NCI-H748 treated with DMSO at 0.1 percent for 48 hours (cell line): ENCODE results near the gene MRO.
A peak's percentile ranks its signal among the peaks of the same experiment; 100 is the strongest.
"Not testable (repeated sequence)": the region's sequence is repeated elsewhere in the genome, so short reads cannot be mapped to it uniquely, and the experiment has no call there.

ENCODE experiments used
- DNase-seq: peaks from one replicate; lab custom pipeline; 2025; lab: John Stamatoyannopoulos, UW

MRO gene

DNA sequence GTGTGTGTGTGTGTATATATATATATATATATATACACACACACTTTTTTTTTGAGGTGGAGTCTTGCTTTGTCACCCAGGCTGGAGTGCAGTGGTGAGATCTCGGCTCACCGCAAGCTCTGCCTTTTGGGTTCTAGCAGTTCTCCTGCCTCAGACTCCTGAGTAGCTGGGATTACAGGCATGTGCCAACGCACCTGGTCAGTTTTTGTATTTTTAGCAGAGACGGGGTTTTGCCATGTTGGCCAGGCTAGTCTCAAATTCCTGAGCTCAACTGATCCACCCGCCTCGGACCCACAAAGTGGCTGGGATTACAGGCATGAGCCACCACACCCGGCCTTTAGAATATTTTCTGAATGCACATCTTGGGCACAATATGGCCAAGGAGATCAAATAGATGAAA is 13.7 kb upstream of the MRO start:
- DNase-seq: not testable (repeated sequence)

- no peak for DNase-seq
These were observed 12.9 kb upstream of the MRO start for GRCh38 chr18:50832754-50833153.

DNA sequence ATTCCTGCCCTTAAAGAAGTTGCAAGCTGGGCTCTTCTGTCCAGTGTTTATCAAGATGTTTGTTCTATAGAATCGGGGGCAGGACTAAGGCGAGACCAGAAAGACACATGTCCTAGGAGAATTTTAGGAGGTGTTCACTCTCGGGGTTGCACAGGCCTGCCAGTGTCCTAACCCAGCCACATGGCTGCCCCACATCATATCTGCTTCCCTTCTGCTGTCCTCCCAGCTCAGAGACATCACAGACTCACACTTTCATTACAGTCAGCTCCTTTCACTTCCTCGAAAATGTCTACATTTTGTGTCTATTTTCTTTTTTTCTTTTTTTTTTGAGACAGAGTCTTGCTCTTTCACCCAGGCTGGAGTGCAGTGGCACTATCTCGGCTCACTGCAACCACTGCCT is 10.7 kb upstream of the MRO start:
- no peak for DNase-seq

GRCh38 chr18:50829644-50830043 is 9.8 kb upstream of the MRO start:
- no peak for DNase-seq

DNA sequence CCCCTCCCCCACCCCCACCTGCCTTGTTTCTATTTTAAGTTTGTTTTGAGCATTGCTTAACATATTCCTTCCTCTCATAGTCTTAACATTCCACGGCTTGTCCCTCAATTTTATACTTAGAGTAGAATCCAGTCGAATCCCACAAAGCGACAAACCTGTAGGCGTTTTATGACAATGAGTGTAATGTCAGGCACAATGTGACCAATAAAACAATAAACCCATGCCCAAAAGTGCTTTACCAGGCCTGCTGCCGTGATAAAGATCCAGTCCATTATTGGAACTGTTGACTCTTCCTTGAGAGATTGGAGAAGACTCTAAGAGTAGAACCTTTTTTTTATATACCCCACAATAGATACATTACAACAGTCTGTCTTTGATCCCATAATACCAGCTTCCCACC is 6.2 kb upstream of the MRO start:
- DNase-seq: no peak

GRCh38 chr18:50825621-50826020 is 5.8 kb upstream of the MRO start:
- no peak for DNase-seq

GRCh38 chr18:50822756-50823155 is 2.9 kb upstream of the MRO start:
- no peak for DNase-seq

GRCh38 chr18:50820901-50821520 is 1.2 kb upstream of the MRO start:
- DNase-seq: no peak

DNA sequence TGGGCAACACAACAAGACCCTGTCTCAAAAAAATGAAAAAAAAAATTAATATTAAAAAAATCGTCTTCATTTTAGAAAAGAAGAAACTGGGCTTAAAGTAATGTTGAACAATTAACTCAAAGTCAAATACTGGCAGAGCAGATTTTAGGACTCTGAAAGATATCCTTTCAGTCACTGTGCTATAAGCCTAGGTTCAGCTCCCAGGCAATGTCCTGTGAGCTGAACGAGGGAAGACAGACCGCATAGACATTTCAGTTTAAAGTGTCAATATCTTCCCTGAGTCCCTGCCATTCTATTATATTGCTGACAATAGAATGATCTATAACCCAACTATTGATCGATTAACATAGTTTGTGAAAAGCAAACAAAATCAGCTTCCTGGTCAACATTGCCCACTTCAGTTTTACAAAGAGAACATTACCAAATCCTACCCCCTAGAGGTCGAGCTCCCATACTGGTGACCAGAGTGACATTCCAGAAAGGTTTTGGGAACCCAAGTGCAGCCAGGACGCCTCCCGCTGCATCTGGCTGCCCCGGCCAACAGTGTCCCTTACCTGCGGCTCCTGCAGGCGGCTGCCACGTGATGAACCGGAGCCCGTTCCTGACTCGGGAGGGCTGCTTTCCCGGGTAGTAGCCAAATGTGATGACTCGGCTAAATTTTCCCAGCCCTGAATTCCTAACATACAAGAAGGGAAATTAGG is 639 bp downstream of the MRO start:
- peak; percentile 22 for DNase-seq

DNA sequence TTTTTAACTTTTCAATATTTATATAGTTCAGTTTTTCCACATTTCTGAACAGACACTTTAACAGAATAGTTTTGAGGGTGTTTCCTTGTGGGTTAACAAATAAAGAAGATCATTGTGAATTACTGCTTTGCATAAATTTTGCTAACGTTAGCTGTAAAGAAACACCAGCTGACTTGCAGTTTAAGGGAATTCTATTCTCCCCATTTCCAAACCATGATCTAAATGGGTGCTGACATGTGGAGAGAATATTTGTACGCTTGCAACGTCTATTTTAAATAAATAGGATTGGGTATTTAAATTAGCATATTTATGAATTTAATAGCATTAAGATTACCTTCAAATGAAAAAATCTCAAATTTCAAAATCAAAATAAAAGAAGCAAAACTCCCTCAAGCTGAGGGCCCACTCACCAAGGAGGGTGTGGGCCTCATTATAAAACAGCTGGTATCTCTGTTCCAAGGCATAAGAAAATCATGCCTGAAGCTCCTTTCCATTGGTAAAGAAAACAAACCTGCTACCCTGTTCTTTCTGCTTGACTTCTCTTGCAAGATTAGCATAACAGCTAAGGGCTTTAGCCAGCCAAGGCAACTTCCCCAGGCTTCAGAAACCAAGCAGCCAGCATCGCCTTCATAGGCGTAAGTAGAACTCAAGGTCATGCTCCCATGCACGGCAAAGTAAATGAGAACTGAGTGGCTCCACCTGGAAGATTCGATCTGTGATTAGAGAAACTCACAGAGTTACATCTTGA is 3.2 kb downstream of the MRO start:
- no peak for DNase-seq

DNA sequence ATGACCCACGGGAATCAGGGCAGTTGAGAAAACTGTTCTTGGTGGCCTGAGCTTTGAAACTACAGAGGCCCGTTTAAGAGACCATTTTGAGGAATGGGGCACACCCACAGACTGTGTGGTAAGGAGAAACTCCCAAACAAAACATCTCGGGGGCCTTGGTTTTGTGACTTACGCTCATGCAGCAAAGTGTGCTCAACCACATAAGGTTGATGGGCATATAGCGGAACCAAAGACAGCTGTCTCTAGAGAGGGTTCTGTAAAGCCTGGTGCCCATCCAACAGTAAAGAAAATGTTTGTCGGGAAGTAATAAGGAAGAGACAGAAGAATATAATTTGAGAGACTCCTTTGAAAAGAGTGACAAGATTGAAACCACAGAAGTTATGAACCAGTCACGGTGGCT is 5.4 kb downstream of the MRO start:
- DNase-seq: no peak

DNA sequence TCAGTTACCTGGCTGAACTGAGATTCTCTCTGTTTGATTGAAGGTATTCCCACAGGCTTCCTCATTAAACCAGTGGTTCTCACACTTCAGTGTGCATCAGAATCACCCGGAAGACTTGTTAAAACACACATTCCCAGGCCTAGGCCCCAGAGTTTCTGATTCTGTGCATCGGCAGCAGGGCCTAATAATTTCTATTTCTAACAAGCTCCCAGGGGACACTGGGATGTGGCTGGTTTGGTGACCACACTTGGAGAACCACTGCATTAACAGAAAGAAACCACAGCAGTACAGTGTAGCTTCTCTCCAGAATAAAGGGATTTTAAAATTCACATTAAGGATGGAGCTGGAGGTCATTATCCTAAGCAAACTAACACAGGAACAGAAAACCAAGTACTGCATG is 6.5 kb downstream of the MRO start:
- no peak for DNase-seq

DNA sequence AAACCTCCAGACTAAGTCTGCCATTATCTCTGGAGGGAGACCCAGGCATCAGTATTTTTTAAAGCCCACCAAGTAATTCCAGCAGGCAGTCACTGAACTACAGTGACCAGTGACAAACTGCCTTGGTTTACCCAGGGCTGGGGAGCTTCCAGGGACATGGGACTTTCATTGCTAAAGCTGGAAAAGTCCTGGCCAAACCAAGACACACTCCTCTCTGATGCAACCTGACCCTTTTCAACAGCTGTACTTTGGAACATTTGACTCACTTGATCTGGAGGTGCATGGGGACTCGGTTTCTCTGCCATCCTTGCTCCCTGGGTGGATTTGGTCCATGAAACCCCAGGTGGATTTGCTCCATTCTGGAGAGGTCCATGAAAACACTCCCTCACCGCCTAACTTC is 7.0 kb downstream of the MRO start:
- no peak for DNase-seq

DNA sequence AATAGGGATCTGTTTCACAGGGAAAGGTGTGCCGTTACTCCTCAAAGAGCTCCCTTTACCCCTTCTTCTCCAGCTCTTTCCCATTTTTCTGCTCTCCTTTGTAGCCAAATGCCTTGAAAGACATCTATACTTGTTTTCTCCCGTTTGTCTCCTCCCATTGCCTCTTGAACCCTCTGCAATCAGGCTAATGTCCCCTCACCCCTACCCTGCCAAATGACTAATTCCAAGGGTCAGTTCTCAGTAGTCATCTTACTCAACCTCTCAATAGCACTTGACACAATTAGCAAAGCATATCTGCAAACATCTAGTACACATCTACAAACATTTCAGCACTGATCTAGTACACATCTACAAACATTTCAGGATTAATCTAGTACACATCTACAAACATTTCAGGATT is 12.6 kb downstream of the MRO start:
- DNase-seq: no peak

- DNase-seq: no peak
These were observed 13.6 kb downstream of the MRO start for GRCh38 chr18:50806208-50806616.

GRCh38 chr18:50805732-50806131 is 14.1 kb downstream of the MRO start:
- no peak for DNase-seq

DNA sequence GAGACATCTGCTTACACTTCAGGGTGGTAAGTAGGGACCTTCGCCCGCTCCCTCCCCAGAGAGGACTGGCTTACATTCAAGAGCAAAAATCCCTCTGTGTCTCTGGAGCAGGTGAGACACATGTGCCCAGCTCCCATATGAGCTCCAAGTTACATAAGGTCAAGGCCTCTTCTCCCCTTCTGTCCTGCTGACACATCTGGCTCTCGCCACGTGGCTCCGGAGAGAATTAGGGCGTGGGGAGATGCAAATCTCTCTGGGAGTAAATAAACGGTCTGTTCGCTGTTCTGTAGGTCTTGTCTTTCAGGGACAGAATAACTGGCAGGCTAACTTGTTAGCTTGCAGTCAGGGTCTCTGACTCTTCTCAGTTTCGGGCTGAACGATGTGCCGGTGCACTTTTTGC is 16.2 kb downstream of the MRO start:
- DNase-seq: no peak

GRCh38 chr18:50802141-50802540 is 17.7 kb downstream of the MRO start:
- DNase-seq: no peak

DNA sequence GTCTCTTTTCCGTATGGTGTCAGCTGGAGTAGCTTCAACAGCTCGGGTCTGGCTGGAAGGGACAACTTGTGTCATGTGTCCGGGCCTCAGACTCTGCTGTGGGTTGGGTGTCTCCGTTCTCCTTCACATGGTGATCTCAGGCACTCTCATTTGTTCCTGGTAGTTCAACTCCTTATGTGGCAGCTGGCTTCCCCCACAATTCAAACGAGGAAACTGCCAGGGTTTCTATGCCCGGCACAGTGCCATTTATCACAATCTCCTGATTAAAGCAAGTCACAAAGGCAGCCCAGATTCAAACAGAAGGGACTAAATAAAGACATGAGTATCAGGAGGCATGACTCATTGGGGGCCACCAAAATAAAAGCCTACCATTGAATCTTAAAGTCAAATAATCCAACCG is 22.7 kb downstream of the MRO start:
- DNase-seq: no peak

DNA sequence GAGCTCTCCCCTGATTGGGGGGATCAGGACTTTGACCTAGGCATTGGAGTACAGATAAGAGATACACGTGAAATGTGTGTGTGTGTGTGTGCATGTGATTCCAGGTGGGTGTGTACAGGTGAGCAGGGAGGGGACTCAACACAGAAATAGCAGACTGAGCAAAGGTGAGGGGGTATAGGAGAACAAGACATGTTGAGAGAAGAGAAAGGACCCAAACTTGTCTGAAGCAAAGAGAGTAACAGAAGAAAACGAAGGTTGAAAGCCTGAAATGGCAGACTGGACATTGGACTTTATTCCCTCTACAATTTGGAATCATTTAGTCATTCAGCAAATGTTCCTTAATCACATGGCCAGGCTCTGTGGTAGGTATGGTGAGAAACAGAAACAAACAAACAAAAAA is 23.3 kb downstream of the MRO start:
- DNase-seq: no peak

DNA sequence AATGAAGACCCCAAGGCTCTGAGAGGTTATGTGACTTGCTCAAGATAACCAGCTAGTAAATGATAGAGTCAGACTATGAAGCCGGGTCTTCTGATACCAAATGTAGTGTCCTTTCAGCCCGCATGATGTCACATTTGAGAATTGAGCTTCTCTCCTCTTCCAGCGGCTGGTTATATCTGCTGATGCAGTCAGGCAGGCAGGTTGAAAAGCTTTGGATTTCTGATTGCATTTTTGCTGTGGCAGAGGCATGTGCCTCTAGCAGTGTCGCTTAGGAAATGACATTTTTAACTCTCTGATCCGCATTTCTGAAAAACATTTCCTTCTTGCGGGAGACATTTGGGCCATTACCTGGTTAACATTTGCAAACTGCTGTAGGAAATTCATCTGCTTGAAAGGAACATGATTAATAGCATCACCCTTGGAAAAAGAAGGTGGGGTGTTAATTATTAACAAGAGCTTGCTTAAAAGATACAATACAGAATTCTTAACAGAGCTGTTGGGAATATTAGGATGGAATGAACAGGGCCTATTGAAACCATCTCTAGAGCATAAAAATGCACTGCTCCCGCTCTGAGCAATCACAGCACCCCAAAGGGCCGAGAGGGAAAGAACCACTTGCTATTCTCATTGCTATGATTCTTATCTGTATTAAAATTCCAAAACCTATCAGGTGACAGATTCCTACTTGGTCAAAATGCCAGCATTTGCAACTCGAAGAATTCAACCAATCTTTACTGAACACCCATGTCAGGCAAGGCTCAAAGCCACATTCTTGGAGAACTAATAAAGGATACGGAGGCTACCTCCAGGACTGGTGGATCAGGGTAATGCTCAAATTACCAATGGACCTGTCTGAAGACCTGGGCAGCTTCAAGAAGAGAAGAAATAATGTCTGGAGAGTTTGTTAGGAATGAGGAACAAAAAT is 25.9 kb downstream of the MRO start:
- DNase-seq: no peak

DNA sequence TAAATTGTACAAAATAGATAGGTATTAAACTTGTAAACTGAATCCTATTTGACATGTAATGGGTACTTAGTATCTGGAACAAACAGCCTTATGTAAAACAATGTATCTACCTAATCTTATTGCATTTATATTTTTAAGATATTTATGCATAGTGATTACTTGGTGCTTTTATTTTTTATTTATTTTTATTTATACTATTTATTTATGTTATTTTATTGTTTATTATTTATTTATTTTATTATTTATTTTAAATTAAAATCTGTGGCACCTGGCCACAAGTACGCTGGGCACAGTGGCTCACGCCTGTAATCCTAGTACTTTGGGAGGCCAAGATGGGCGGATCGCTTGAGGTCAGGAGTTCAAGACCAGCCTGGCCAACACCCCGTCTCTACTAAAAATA is 26.9 kb downstream of the MRO start:
- no peak for DNase-seq
